HepG2 (cell line): ENCODE measurements around the gene PDE9A. TPM values are rescaled to one million over a fixed set of nuclear protein-coding genes. Genes with fewer than 3 reads are reported as not detected.

Source experiments
- ATAC-seq: fragments of 200-7000 bp; cut with Tn5 transposase; 3 replicates; pipeline ENCODE4 v1.9.1; 2020; ENCODE audit warnings: mild to moderate bottlenecking, moderate library complexity
- BruUV-seq: library from RNA; stranded (reverse); fragments of 400-500 nt; replicated peaks from 2 replicates; lab custom pipeline; 2021; lab: Mats Ljungman, UMichigan
- CTCF ChIA-PET: fragments of 300-600 bp; formaldehyde crosslinking; extraction: SDS; loops from one replicate; lab custom pipeline; 2021; ENCODE audit warnings: low total read pairs, inconsistent platforms, low intra/inter-chr PET ratio; lab: Yijun Ruan, JAX
- POLR2A ChIA-PET: fragments of 350-600 bp; sonication (Branson Sonifier 250); formaldehyde crosslinking; loops from one replicate; lab custom pipeline; 2020; ENCODE audit warnings: antibody characterized with exemption, inconsistent platforms; lab: Yijun Ruan, JAX
- DNase-seq: peaks from one replicate; pipeline ENCODE4 v3.0.0-alpha.2; 2015; ENCODE audit warnings: low spot score
- FAIRE-seq: peaks from 3 replicates; lab custom pipeline; 2011; peaks lifted over from hg19 to GRCh38; lab: Jason Lieb, UNC
- H2AFZ ChIP-seq: one replicate; pipeline ENCODE4 v1.6.1; 2011; ENCODE audit warnings: low read length, inconsistent platforms
- H3K27ac ChIP-seq: fragments of 300-600 bp; 3 replicates; pipeline ENCODE4 v1.8.0; 2011; ENCODE audit warnings: mixed run types, mild to moderate bottlenecking, mixed read lengths, low read length, inconsistent platforms; ENCODE audit not compliant: insufficient read depth; ENCODE audit errors: extremely low read length
- H3K27me3 ChIP-seq, 2 experiments: fragments of 200-600 bp in 1 of 2; 2 replicates in 1 of 2; 3 replicates in 1 of 2; pipeline versions ENCODE4 v1.6.0 to v1.8.0; 2011; ENCODE audit warnings: low read length in 2 of 2, mild to moderate bottlenecking in 2 of 2, moderate library complexity in 2 of 2, inconsistent platforms in 1 of 2; ENCODE audit not compliant: insufficient read depth in 2 of 2, control insufficient read depth in 1 of 2
- H3K36me3 ChIP-seq, 2 experiments: fragments of 200-600 bp in 1 of 2; replicated peaks in 1 of 2; 2 replicates in 1 of 2; 3 replicates in 1 of 2; pipeline versions ENCODE4 v1.5.1 to v1.8.0; 2011; ENCODE audit warnings: low read length in 2 of 2, inconsistent platforms in 1 of 2; ENCODE audit not compliant: insufficient read depth in 2 of 2, control insufficient read depth in 1 of 2
- H3K4me1 ChIP-seq: 2 replicates; pipeline ENCODE4 v1.5.1; 2012; ENCODE audit warnings: low read length, inconsistent platforms; ENCODE audit not compliant: insufficient read depth
- H3K4me2 ChIP-seq: 2 replicates; pipeline ENCODE4 v1.6.0; 2011; ENCODE audit warnings: low read depth, low read length, inconsistent platforms
- H3K4me3 ChIP-seq, 3 experiments: fragments of 200-600 bp in 1 of 3; sonication (generic), shearing (Covaris generic) in 1 of 3; replicated peaks in 1 of 3; 2 replicates each; pipeline ENCODE4 v1.5.1; 2011 to 2016; ENCODE audit warnings: low read length in 3 of 3, inconsistent platforms in 2 of 3, low read depth in 2 of 3, mild to moderate bottlenecking in 2 of 3, control low read depth in 1 of 3, mixed read lengths in 1 of 3; ENCODE audit not compliant: insufficient read depth in 1 of 3
- H3K79me2 ChIP-seq: one replicate; pipeline ENCODE4 v1.6.1; 2011; ENCODE audit warnings: low read length, inconsistent platforms; ENCODE audit not compliant: insufficient read depth
- H3K9ac ChIP-seq: 2 replicates; pipeline ENCODE4 v1.6.0; 2011; ENCODE audit warnings: mild to moderate bottlenecking, low read depth, low read length, inconsistent platforms; ENCODE audit not compliant: insufficient read depth
- H3K9me3 ChIP-seq: 2 replicates; pipeline ENCODE4 v1.5.1; 2012; ENCODE audit warnings: mild to moderate bottlenecking, low read length
- H4K20me1 ChIP-seq: 2 replicates; pipeline ENCODE4 v1.6.0; 2011; ENCODE audit warnings: inconsistent platforms, mild to moderate bottlenecking, low read length, moderate library complexity; ENCODE audit not compliant: insufficient read depth
- GLI4 ChIP-seq: sonication (generic); formaldehyde crosslinking; IDR thresholded peaks from 2 replicates; pipeline ENCODE4 v1.5.1; 2020; ENCODE audit warnings: missing genetic modification reagents, mild to moderate bottlenecking, moderate library complexity, borderline replicate concordance
- HMG20A ChIP-seq: IDR thresholded peaks from 2 replicates; pipeline ENCODE4 v1.6.1; 2016; ENCODE audit warnings: borderline replicate concordance
- HMGXB4 ChIP-seq, 2 experiments: sonication (generic) in 1 of 2; formaldehyde crosslinking in 1 of 2; IDR thresholded peaks; 2 replicates each; pipeline versions ENCODE4 v1.4.0 to v1.6.1; 2018 to 2020; ENCODE audit warnings: missing genetic modification reagents in 2 of 2, borderline replicate concordance in 1 of 2, low read depth in 1 of 2, mild to moderate bottlenecking in 1 of 2, missing biosample characterization in 1 of 2
- NFE2 ChIP-seq: sonication (generic); formaldehyde crosslinking; IDR thresholded peaks from 2 replicates; pipeline ENCODE4 v1.4.0; 2020; ENCODE audit warnings: missing genetic modification reagents
- NR1H2 ChIP-seq: sonication (generic); formaldehyde crosslinking; IDR thresholded peaks from 2 replicates; pipeline ENCODE4 v1.8.1; 2022; ENCODE audit warnings: low read depth, missing genetic modification reagents, borderline replicate concordance
- RXRB ChIP-seq: IDR thresholded peaks from 2 replicates; pipeline ENCODE4 v1.6.1; 2016; ENCODE audit warnings: borderline replicate concordance, missing genetic modification reagents, missing compliant biosample characterization
- SMAD3 ChIP-seq: sonication (generic); formaldehyde crosslinking; IDR thresholded peaks from 2 replicates; pipeline ENCODE4 v1.4.0; 2020; ENCODE audit warnings: missing genetic modification reagents
- SOX5 ChIP-seq: IDR thresholded peaks from 2 replicates; pipeline ENCODE4 v1.6.1; 2016; ENCODE audit warnings: borderline replicate concordance
- THRA ChIP-seq: sonication (generic); formaldehyde crosslinking; IDR thresholded peaks from 2 replicates; pipeline ENCODE4 v1.4.0; 2020; ENCODE audit warnings: missing genetic modification reagents, borderline replicate concordance
- ZFY ChIP-seq: sonication (generic); formaldehyde crosslinking; IDR thresholded peaks from 2 replicates; pipeline ENCODE4 v1.4.0; 2020; ENCODE audit warnings: missing genetic modification reagents
- ZNF180 ChIP-seq: sonication (generic); formaldehyde crosslinking; IDR thresholded peaks from 2 replicates; pipeline ENCODE4 v1.4.0; 2020; ENCODE audit warnings: low read depth, missing genetic modification reagents, borderline replicate concordance
- ZNF431 ChIP-seq: sonication (generic); formaldehyde crosslinking; IDR thresholded peaks from 2 replicates; pipeline ENCODE4 v1.9.0; 2022; ENCODE audit warnings: missing genetic modification reagents, low read depth, mild to moderate bottlenecking, borderline replicate concordance
- ZNF546 ChIP-seq: sonication (generic); formaldehyde crosslinking; conservative IDR thresholded peaks from 2 replicates; pipeline ENCODE4 v1.8.1; 2023; ENCODE audit warnings: mild to moderate bottlenecking, missing genetic modification reagents
- ZNF556 ChIP-seq: sonication (generic); formaldehyde crosslinking; IDR thresholded peaks from 2 replicates; pipeline ENCODE4 v1.4.0; 2020; ENCODE audit warnings: mild to moderate bottlenecking, missing genetic modification reagents, borderline replicate concordance
- ZNF788 ChIP-seq: sonication (generic); formaldehyde crosslinking; IDR thresholded peaks from 2 replicates; pipeline ENCODE4 v1.5.0; 2020; ENCODE audit warnings: mild to moderate bottlenecking, missing genetic modification reagents, borderline replicate concordance
- ZNF800 ChIP-seq: sonication (generic); formaldehyde crosslinking; IDR thresholded peaks from 2 replicates; pipeline ENCODE4 v1.4.0; 2020; ENCODE audit warnings: missing genetic modification reagents
- WGBS: methylation state at CpG from one replicate; pipeline ENCODE4 v1.1.6; 2017; ENCODE audit warnings: low lambda C conversion rate; 5-methylcytosine and 5-hydroxymethylcytosine counted together
- in situ Hi-C: cut with HindIII; loops from 2 replicates; pipeline ENCODE4 v1.10.0; 2017; ENCODE audit warnings: low pct_unique_long_range_greater_than_20kb; ENCODE audit not compliant: extremely low pct_ligation_motif_present
- intact Hi-C: fragments of 100-400 bp; cut with micrococcal nuclease; formaldehyde crosslinking; loops from one replicate; pipeline ENCODE4 v1.10.0; 2022; ENCODE audit not compliant: unreplicated experiment
- polyA plus RNA-seq, 8 experiments: library from polyadenylated mRNA; depleted of rRNA in 3 of 8; stranded (reverse) in 7 of 8; unstranded in 1 of 8; fragments of >200 nt; fragmentation: Illumina TruSeq in 4 of 8; extraction: Trizol in 4 of 8; gene quantifications; 2 replicates each; pipeline versions ENCODE4 v1.2.1 to v1.2.3, GENCODE V29; 2011 to 2016; ENCODE audit warnings: low read depth in 4 of 8, missing spikeins in 1 of 8, mixed read lengths in 1 of 8; ENCODE audit not compliant: insufficient read depth in 1 of 8
- total RNA-seq, 5 experiments: library from RNA; depleted of rRNA; stranded (reverse); fragments of >200 nt; fragmentation: Illumina TruSeq; extraction: Trizol; gene quantifications; 2 replicates each; pipeline ENCODE4 v1.2.3, GENCODE V29; 2016; ENCODE audit warnings: low read depth in 1 of 5

The PDE9A gene
- total and polyA plus RNA-seq, 2 of the 13 experiments (the other 11 are each of a cell fraction or from before 2014, with no cell fraction given): 4.6 to 19.7 TPM

GRCh38 chr21:42639646-42640152 is 13.7 kb upstream of the PDE9A start (continued):
- peak; percentile 27; the same call in 1 of the 2 replicates for TF ChIP-seq THRA (CRISPR knock-in tag)
- no peak for TF ChIP-seq HMG20A
- TF ChIP-seq NR1H2 (CRISPR knock-in tag): no peak
- TF ChIP-seq RXRB (CRISPR knock-in tag): peak; percentile 44; the same call in 1 of the 2 replicates
- TF ChIP-seq SMAD3 (CRISPR knock-in tag): no peak
- TF ChIP-seq NFE2 (CRISPR knock-in tag): no peak
- no peak for TF ChIP-seq ZNF800 (CRISPR knock-in tag)

- ATAC-seq: no peak
- BruUV-seq: no TSS peak
- Histone ChIP-seq H3K4me3 (no peak overlapping the region), H2AFZ (no peak overlapping the region), H3K79me2 (no peaks in the 10 kb centered on the region), H3K36me3 (no peaks in the 10 kb centered on the region), H3K4me2 (no peak overlapping the region), H3K9me3 (no peaks in the 10 kb centered on the region), H4K20me1 (no peaks in the 10 kb centered on the region), H3K9ac (no peak overlapping the region), H3K27me3 (peaks cover 12 to 36% of the 10 kb centered on the region in 2 experiments), H3K4me1 (peaks cover 29% of the 10 kb centered on the region), H3K27ac (no peak overlapping the region)
- no peak for DNase-seq
- intact Hi-C loops (no loop called here), in situ Hi-C loops (no loop called here)
- CTCF ChIA-PET: no interaction called here
- POLR2A ChIA-PET: interaction anchor here (1.3 kb wide), 1 partner anchor 13 kb away, joined by 4 read pairs; the partner anchor contains the start of gene PDE9A
- FAIRE-seq: no peak
- 0% methylated on average over 4 of the region's 4 CpGs for whole genome bisulfite sequencing
- TF ChIP-seq SOX5: no peak
- TF ChIP-seq ZFY (CRISPR knock-in tag): no peak
- TF ChIP-seq GLI4 (CRISPR knock-in tag): no peak
- no peak for TF ChIP-seq ZNF788 (CRISPR knock-in tag)
- TF ChIP-seq HMGXB4 (CRISPR knock-in tag; IDR thresholded peaks at IDR 0.05; ENCODE audit: borderline replicate concordance in 1 of 2, low read depth in 1 of 2): no peak
- TF ChIP-seq ZNF180 (CRISPR knock-in tag): no peak
- TF ChIP-seq ZNF431 (CRISPR knock-in tag): no peak
- no peak for TF ChIP-seq ZNF556
- TF ChIP-seq ZNF546 (CRISPR knock-in tag): no peak
Measured at GRCh38 chr21:42640486-42640885, 12.9 kb upstream of the PDE9A start.
